G401.6 (cell line): Measurements from ENCODE around the gene L3MBTL1.

ENCODE experiments used
- FAIRE-seq: peaks from 2 replicates; lab custom pipeline; 2012; peaks lifted over from hg19 to GRCh38; lab: Jason Lieb, UNC

The L3MBTL1 gene

DNA sequence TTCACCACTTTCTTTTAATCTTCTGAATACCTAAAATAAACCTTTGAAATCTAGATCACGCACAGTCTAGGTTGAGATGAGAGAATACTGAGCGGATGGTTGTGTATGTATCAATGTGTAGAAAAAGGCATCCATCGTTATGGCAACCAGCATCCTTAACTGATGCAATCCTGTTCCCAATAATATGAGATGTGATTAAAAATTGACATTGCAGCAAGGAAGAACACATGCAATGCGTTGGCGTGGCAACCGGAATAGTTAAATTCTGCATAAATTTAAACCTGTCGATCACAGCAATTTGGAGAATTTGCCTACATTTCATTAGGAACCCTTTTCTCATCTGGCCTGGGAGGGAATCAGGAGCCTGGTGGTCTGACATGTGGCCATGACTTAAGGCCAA, 1.3 kb upstream of the L3MBTL1 start:
- no peak for FAIRE-seq

DNA sequence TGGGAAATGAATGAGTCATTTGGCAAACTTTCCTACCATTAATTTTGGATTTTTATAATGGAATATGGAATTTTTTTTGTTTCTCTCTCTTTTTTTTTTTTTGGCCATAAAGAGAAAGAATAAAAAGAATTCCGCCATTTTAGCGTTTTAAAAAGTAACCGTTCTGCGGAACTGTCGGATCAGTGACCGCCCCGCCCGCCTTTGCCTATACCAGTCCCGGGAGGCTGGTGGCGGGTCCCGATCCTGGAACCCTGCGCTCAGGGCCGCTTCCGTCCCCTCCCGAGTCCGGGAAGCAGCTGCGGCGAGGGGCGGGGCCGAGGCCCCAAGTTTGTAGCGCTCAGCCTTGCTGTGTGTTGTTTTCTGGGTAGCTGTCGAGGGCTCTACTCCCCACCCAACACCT, 609 bp downstream of the L3MBTL1 start:
- no peak for FAIRE-seq

DNA sequence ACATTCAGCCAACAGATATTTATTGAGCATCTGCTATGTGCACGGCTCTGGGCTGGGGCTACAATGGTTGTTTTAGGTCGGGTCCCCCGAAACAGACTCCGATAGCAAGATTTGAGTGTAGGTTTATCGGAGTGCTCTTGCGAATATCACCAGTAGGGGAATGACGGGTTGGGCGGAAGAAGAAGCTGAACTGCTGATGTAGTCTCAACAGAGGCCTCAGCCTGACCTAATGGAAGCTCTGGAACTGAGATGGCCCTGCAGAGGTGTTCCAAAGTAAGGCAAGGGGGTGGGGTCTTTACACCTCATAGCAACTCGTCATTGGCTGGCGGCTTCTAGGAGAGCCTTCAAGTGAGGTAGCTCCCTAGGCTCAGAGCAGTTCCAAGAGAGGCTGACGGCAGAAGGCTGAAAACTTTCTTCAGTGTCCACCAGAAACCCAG, 1.1 kb downstream of the L3MBTL1 start:
- no peak for FAIRE-seq

DNA sequence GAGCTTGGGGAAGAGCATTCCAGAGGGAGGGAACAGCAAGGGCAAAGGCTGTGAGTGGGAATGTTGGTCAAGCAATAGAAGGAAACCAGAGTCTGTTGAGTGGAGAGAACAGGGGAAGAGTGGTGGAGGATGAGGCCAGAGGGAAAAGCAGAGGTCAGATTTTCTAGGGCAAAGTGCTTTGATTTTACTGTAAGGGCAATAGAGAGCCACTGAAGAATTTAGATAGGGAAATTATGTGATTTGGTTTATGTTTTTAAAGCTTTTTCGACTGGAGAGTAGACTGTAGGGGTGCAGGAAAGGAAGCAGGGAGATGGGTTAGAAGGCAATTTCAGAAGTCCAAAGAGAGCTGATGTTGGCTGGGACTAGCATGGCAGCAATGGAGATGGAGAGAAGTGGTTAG, 4.4 kb downstream of the L3MBTL1 start:
- no peak for FAIRE-seq

DNA sequence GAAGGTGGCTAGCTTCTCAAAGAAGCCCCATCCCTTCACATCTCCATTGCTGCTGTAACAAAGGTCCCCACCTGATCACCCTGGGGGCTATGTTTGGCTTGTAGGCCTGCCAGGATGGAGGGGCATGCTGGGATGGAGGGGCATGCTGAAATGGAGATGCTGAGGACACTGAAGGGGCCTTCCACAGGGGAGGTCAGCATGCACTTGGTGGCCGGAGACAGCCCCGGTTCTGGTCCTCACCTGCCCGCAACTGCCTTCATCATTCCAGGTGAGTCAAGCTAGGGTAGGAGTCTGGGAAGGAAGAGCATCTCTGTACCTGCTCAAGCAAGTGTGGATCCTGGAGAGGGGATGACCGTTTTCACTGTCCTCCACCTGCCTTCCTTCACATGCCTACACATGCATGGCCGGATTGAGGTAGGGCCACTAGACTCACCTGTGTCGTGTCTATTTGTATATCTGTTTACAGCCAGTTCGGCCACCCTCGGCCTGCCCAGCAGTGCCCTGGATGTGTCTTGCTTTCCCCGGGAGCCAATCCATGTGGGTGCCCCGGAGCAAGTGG, 6.0 kb downstream of the L3MBTL1 start:
- FAIRE-seq, result no peak

DNA sequence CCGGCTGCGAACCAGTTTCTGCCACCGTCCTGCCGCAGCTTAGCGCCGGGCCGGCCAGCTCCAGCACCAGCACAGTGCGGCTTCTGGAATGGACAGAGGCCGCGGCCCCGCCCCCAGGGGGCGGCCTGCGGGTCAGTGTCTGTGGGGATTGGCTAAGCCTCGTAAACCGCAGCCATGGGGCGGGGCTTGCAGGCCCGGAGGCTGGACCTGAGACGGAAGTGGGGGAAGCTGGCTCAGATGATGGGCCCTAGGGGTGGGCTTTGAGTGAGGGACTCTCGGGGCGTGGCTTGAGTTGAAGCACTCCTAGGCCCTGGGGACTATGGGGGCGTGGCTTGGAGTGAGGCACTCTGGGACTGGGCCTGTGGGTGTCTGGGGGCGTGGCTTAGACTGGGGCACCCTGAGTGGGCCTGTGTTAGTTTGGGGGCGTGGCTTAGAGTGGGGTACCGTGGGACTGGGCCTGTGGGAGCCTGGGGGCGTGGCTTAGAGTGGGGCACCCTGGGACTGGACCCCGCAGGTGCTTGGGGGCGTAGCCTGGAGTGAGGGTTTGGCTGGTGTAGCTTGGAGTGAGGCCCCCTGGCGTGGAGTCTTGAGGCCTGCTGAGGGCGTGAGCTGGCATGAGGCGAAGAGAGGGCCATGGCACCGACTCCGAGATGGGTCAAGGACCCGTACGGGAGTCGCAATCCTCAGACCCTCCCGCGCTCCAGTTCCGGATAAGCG, 6.6 kb downstream of the L3MBTL1 start:
- FAIRE-seq, result peak; percentile 94

DNA sequence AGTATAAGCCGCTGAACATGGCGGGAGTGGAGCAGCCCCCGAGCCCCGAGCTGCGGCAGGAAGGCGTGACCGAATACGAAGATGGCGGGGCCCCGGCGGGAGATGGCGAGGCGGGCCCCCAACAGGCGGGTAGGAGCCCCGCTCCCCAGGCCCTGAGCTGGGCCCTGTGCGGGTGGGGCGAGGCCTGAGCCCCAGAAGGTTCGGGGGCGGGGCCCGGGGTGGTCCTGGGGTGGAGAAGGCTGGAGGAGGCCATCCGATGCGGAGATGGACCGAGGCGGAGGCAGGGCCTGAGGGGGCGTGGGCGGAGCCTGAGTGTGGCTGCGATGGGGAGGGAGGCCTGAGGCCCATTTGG, 7.1 kb downstream of the L3MBTL1 start:
- no peak for FAIRE-seq

DNA sequence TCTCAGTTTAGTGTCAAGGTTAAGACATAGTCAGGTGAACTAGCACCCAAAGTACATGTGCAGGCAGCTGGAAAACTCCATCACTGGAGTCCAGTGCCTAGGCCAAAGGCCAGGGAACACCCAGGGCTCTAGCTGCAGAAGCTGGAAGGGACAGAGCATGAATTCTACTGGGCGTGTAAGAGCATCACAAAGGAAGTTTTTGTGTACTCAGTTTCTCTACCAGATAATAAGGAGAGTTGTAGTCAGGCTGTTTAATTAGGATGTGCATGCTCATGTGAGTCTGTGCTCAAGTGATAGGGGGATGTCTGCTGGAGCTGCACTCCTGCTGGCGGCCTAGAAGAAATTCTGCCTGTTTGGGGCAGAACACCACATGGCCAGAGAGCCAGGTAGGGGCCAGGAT, 8.1 kb downstream of the L3MBTL1 start:
- no peak for FAIRE-seq

DNA sequence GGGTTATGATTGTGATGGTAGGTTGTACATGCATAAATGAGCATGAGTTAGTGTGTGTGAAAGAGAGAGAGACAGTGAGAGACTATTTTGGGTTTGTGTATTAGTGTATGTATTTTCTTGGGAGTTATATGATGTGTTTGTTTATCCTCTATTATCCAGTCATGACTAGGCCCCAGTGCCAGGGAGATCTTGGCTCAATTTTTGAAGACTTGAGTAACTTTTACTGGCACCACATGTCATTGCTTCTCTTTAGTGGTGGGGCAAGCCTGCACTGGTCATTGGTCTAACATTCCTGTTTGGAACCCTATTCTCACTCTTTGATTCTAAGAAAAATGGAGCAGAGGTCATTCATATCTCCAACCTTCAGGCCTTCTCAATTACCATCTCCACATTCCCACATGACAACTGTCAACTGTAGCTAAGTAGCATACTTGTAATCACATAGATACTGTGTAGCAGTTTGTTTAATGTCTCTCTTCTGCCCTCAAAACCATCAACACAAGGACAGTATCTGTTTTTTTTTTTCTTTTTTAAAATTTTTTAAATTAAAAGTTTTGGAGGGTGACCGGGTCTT, 8.8 kb downstream of the L3MBTL1 start:
- FAIRE-seq, result no peak

DNA sequence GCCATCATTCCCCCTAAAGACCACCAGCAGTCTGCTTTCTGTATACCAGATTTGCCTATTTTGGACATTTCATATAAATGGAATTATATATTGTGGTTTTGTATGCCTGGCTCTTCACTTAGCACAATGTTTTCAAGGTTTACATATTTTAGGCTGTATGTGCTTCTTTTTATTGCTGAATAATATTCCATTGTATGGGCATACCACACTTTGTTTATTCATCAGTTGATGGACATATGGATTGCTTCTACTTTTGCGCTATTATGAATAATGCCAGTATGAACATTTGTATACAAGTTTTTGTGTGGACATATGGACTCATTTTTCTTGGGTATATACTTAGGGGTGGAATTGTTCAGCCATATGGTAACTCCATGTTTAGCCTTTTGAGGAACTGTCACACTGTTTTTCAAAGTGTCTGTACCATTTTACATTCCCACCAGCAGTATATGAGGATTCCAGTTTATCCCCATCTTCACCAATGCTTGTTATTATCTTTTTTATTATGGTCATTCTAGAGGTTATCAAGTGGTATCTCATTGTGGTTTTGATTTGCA, 12.7 kb downstream of the L3MBTL1 start:
- FAIRE-seq, result no peak

DNA sequence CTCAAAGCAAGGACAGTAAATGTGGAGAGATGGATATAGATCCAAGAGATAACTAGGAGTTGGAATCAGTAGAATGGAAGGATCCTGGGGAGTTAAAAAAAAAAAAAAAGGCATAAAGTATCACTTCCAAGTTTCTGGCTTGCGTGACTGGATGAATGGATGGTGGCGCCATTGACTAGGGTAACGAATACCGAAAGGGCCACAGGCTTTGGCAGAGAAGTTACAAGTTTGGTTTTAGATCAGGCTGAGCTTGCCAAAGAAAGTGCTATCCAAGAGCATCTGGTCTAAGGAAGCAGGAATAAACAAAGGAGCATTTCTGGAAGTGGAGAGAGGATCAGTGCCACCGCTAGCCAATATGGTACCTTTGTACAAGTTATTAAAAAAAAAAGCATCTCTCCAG, 17.5 kb downstream of the L3MBTL1 start:
- no peak for FAIRE-seq

DNA sequence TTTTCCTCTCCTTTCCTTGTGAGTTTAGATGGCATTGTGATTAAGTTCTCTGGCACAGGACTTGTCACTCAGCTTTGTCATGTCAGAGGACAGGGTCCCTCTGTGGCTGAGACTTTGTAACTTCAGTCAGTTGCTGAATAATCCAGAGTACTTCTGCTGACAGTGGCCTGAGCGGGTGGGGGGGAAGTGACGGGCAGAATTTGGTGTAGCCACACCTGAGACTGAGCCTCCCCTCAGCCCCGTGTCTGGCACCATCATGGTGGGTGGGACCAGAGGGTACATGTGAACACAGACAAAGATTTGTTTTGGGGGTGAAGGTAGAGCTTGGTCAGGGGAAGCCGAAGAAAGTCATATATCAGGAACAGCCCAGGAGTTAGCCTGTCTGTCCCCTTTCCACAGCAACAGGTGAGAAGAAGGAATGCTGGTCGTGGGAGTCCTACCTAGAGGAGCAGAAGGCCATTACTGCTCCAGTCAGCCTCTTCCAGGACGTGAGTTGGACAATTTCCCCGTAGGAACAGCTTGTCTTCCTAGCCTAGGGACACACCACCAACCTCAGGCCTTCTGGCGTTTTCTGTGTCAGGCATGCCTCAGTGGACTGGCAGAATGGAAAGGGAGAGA, 20.9 kb downstream of the L3MBTL1 start:
- FAIRE-seq, result no peak

DNA sequence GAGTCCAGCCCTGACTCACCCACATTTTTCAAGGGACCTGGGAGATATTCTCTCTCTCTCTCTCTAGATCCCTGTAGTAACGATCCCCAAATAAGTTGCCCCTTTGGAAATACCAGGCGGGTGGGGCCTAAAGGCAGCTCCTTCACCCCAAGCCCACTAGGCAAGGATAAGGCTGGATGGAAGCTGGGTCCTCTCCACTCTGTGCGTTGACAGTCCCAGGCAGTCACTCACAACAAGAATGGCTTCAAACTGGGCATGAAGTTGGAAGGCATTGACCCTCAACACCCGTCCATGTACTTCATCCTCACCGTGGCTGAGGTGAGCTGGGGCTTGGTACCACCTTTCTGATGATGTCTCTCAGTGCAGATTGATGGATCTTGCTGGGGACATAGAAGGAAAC, 21.6 kb downstream of the L3MBTL1 start:
- FAIRE-seq, result no peak

DNA sequence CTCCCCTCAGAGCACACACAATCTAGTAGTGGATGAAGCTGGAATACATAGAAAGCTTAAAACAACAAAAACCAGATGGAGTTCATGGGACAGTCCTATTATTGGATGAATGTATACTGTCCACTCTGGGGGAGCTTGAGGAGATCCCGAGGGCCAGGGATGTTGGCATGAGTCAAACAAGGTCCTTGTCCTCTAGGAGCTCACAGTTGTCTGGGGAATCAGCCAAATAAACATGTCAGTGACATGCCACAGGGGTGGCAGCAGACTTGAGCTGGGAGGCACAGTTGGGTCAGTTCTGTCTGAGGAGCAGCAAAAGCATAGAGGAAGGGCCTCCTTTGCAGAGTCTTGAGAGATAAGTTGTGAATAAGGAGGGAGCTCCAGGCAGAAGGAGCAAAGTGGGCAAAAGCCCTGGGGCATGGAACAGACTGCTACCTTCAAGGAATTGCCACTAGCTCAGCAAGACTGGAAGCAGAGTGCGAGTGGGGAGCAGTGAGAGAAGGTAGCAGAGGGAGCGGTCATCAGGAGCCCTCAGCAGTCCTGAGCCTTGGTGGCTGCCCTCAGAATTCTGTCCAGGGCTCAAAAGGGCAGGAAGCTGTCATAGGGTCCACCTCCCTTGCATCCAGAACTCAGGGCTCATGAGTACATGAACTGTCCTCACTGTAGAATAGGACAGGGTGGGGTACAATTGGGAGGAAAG, 22.1 kb downstream of the L3MBTL1 start:
- no peak for FAIRE-seq

DNA sequence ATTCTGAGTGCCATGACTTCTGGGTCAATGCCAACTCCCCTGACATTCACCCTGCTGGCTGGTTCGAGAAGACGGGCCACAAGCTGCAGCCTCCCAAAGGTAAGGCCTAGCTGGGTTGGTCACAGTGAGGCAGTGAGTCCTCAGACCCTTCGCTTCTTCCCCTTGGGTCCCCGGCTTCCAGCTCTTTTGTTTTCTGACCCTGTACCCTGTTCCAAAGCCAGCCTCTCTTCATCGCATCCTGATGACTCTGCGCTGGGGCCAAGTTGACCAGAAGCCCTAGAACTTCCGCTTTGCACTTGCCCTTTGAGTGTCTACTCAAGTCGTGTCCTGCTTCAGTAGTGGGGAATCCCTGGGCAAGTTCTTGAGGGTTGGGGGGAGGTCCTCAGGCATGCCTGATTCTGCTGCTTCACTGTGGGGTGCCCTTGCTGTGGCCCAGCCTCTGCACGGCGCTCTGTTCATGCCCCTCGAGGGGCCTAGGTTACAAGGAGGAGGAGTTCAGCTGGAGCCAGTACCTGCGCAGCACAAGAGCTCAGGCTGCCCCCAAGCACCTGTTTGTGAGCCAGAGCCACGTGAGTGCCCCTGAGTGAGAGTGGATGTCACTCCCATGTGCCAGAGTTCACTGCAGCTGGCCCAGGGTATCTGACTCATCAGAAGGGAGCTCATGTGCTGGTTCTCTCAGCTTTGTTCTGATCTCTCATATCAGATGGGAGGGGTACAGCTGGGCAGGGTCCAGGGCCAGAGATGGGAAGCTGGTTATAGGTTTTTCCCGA, 23.0 kb downstream of the L3MBTL1 start:
- no peak for FAIRE-seq

DNA sequence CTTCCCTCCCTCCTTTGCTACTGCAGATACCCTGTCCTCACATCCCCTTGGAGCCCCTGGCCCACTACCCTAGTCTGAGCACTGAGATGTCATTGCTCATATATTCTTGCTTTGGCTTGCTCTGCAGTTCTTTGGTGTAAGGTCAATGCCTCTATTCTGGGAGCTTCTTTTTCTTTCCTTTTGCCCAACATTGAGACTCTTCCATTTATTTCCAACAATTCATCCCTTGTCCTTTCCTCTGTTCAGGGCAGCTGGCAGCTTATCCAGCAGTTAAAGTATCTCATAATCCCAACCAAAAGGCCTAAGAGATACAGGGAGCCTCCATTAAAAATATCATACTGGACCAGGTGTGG, 23.6 kb downstream of the L3MBTL1 start:
- no peak for FAIRE-seq

DNA sequence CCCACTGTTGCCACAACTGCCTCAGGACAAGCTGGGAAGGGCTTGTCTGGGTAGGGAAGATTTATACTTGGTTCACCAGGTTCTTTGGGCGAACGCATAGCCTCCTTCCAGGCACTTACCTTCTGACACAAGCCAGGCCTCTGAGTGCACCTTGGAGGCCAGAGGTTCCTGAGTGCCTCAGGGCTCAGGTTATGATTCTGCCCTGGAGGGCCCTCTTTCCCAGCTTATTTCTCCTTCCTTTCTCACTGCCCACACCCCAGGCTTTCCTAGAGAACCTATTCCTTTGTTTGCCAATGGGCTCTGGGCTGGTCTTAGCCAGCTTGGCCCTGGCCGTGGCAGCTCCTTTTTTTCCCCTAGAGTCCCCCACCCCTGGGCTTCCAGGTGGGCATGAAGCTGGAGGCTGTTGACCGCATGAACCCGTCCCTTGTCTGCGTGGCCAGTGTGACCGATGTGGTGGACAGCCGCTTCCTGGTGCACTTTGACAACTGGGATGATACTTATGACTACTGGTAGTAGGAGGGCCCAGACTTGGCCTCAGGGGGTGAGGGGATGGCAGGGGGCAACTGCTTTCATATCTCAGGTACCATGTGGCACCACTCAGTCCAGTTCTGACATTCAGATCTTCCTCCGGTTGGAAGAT, 25.0 kb downstream of the L3MBTL1 start:
- FAIRE-seq, result no peak

DNA sequence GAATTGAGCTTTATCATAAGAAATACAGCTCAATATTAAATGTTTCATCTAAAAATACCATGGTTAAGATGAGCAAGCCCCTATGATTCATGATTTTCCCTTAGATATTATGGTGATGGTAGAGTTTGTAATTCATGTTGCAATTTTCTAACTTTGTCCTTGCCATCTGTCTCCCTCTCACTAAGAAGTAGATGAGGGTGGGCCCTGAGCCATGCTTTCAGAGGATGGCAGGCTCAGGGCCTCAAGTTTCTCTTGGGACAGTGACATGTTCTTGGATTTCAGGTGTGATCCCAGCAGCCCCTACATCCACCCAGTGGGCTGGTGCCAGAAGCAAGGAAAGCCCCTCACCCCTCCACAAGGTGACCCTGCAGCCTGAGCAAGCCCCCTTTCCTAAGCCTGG, 25.6 kb downstream of the L3MBTL1 start:
- FAIRE-seq, result no peak

DNA sequence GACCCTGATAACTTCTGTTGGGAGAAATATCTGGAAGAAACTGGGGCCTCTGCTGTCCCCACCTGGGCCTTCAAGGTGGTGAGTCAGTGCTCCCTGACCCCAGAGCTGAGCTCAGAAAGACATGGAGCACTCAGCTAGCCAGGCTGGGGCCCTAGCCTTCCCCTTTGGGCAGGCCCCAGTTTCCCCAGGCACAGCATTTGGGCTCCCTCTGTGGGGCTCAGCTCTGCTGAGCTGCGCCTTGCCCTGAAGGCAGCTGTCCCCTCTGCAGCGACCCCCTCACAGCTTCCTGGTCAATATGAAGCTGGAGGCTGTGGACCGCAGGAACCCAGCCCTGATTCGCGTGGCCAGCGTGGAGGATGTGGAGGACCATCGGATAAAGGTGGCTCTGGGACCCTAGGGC, 26.5 kb downstream of the L3MBTL1 start:
- FAIRE-seq, result no peak

DNA sequence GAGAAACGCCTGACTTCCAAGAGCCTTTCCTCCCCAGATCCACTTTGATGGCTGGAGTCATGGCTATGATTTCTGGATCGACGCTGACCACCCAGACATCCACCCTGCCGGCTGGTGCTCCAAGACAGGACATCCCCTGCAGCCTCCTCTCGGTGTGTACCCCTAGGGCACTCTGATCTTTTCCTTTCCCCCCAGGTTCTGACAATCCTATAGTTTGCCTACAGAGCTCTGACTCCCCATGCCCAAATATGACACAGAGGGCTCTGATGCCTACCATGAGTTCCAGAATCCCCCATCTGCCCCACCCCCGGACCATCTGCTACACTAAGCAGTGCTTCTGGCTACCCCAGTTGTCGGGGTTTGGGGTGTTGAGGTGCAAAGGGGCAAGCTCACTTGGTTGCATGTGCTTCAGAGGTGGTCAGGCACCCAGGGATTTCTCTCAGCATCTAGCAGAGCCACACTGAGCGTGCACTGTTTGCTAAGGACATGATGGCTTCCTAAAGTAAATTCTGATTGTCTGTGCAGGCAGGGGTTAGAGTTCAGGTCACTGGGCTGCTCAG, 27.4 kb downstream of the L3MBTL1 start:
- no peak for FAIRE-seq

DNA sequence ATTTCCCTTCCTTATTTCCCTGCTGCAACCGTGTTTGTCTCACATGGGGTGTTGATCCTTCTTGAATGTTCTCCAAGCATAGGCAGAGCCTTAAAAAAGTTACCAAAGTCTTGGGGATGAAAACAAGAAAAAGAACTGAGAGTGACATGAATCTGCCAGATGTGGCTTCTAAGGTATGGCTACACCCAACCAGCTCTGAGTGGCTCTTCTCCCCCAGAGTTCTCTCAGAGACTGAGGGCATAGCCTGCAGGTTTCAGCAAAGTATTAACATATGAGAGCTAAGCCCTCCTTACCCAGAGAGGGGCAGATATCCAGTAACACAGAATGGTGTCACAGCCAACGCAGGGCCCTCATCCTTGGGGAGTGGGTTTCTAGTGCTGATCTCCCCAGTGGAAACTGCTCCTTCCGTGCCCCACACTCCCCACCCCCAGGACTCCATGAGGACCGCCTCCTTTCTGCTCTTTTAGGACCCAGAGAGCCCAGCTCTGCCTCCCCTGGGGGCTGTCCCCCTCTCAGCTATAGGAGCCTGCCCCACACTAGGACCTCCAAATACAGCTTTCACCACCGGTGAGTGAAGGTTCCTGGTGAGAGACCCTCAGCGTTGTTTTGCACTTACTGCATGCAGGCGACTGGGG, 28.0 kb downstream of the L3MBTL1 start:
- no peak for FAIRE-seq
